HG03097 (cell line): ENCODE data around the gene TPO.
"Not testable (repeated sequence)": the region's sequence is repeated elsewhere in the genome, so short reads cannot be mapped to it uniquely, and the experiment has no call there.

ENCODE experiments used
- ATAC-seq: cut with Tn5 transposase; IDR thresholded peaks from one replicate; pipeline ENCODE4 v1.9.1; 2021; ENCODE audit not compliant: unreplicated experiment, low FRiP score

TPO gene

GRCh38 chr2:1498176-1498575 lies 84.9 kb downstream of the TPO start:
- ATAC-seq = no peak

DNA sequence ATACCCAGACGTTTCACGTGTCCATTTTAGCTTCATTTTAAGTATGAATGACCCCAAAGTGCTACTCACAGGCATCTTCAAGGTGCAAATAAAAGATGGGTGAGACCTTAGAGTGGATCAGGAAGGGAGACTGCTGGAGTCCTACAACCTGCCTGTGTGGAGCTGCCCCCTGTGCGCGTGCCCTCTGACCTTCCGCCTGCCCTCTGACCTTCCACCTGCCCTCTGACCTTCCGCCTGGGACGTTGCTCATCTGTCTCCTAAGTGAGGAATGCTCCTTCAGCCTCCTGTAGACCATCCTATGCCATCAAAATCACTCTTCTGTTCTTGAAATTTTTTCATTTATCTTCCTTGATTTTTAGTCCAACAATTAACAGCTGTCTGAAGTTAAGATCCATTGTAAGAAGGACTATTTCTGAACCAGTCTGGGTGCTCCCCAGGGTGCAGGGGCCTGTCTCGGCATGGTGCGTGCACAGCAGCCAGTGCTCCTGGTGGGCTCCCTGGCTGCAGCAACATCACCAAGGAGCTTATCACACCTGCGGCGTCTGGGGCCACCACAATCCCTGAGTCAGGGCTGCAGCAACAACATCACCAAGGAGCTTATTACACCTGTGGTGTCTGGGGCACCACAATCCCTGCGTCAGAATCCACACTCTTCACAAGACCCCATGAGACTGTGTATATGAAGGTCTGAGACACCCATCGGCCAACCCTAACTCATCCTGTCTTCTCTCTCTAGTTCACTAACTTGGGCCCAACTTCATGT lies 86.0 kb downstream of the TPO start:
- no peak for ATAC-seq

GRCh38 chr2:1501038-1501851 lies 88.0 kb downstream of the TPO start:
- ATAC-seq = no peak

GRCh38 chr2:1501991-1502390 lies 88.7 kb downstream of the TPO start:
- ATAC-seq = no peak

DNA sequence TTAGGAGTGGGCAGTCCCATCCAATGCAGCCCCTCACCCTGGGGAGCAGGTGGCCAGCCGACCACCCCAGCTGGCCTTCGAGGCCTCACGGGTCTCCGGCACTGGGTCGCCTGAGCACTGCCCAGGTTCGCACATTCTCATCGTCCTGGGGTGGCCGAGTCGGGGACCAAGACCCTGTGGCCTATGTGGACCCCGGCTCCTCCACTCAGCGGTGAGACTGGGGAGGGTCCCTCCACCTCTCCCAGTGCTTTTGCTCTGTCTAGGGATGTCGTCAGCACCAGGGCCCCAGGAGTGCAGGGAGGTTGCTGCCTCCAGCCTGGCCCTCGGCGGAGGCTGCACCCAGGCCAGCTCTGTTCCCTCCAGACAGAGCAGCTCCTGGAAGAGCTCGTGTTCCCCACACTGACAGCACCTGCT lies 89.6 kb downstream of the TPO start:
- no peak for ATAC-seq

DNA sequence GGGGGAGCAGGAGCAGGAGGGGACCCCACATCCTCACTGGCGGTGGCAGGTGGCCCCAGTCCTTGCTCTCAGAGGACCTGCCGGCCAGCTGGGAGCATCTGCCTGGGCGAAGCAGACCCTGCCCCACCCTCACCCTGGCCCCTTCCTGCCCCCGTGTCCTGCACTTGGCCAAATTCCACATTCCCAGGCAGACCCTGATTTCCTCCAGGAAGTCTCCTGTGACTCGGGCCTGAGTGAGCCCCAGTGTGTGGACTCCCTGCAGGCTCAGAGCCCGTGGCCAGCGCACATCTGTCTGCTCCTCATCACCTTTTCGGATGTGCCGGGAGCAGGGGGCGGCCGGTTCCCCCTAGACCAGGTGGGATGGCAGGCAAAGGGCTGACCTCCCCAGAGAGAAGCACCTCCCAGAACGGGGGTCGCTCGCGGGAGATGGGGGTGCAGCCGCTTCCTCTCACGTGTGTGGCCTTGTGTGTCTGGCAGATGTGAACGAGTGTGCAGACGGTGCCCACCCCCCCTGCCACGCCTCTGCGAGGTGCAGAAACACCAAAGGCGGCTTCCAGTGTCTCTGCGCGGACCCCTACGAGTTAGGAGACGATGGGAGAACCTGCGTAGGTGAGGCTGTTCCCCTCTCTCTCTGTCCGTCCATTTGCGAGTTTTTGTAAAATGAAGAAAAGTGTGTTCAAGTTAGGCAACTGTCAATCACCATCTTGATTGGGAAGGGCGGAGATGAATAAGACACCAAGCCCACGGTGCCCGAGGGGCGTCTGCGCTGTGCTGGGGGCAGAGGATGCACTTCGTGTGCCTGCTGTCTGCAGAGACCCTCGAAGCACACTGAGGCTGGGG lies 90.4 kb downstream of the TPO start:
- no peak for ATAC-seq

DNA sequence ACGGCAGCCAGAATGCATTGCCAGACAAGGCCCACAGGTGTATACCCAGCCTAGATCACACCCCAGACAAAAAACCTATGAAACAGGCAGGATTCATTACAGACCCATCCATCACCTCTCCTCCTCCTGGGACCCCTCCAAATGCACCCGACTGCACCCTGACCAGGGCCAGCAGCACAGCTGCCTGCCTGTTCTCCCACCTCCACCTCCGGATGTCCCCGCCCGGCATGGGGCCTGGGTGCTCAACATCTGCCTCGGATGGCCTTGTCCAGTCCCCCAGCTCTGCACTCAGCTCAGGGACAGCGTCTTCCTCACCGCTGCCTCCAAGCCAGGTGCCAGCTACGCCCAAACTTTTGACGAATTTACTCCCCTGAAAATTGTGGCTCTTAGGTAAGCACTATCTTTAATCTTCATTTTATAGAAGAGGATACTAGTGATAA lies 91.1 kb downstream of the TPO start:
- no peak for ATAC-seq

- ATAC-seq = no peak
These were observed 91.8 kb downstream of the TPO start for GRCh38 chr2:1505031-1505441.

GRCh38 chr2:1509271-1510065 lies 96.2 kb downstream of the TPO start:
- no peak for ATAC-seq

DNA sequence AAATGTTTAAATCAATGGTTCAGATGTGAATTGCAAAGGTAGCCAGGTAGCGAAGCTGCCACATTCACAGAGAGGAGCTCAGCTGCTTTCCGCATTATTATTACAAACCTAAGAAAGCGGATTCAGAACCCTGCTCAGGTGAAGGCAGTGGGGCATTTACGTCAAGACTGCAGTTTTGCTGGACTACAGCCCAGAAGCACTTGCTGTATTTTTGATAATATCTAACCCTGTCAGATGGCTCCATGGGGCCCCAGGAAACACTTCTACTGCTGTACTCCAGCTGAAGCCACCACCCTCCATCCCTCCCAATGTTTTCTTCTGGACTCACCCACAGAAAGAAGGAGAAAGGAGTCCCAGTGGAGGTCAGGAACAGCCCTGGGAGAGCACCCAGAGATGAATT lies 96.9 kb downstream of the TPO start:
- ATAC-seq = no peak

DNA sequence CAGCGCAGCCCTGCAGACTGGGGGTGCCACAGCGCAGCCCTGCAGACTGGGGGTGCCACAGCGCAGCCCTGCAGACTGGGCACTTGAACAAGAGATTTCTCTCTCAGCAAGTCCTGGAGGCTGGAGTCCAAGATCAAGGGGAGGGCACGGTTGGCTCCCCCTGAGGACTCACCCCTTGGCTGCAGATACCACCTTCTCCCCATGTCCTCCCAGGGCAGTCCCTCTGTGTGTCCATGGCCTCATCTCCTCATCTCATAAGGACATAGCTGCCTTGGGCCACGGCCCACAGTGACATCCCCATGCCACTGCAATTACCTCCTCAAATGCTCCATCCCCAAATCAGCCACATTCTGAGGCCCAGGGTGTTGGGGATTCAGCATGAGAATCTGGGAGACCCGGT lies 98.2 kb downstream of the TPO start:
- no peak for ATAC-seq

- ATAC-seq = no peak
These were observed 99.3 kb downstream of the TPO start for GRCh38 chr2:1512321-1513289.

DNA sequence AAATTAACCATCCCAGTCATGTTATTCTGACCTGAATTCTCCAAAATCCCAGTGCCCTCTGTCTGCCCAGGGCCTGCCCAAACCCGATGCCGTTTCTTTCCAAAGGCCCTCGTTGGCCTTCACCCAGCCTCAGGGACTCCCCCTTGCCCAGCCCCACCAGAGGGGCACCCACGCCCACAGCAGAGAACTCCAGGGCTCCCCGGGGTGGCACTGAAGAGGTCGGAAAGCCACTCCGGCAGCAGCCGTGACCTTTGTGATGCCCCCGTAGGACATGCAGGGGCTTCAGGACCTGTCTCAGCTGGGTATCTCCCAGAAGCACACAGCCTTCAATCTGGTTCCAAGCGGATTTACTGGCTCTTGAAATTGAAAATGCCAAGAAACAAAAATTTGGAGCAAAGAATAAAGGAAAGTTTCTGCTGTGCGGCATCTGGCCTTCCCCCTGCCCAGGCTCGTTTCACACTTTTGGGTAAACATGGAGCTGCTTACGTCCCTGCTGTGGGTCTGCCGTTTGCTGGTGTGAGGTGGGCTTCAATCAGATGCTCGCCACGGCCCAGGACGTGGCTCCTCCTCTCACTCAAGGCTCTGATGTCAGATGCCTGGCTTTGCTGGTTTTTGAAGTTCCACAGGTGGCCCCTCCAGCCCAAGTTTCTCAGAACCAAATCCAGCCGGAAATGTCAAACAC lies 101.3 kb downstream of the TPO start:
- ATAC-seq = no peak

- ATAC-seq = no peak
These were observed 101.8 kb downstream of the TPO start for GRCh38 chr2:1515073-1515430.

DNA sequence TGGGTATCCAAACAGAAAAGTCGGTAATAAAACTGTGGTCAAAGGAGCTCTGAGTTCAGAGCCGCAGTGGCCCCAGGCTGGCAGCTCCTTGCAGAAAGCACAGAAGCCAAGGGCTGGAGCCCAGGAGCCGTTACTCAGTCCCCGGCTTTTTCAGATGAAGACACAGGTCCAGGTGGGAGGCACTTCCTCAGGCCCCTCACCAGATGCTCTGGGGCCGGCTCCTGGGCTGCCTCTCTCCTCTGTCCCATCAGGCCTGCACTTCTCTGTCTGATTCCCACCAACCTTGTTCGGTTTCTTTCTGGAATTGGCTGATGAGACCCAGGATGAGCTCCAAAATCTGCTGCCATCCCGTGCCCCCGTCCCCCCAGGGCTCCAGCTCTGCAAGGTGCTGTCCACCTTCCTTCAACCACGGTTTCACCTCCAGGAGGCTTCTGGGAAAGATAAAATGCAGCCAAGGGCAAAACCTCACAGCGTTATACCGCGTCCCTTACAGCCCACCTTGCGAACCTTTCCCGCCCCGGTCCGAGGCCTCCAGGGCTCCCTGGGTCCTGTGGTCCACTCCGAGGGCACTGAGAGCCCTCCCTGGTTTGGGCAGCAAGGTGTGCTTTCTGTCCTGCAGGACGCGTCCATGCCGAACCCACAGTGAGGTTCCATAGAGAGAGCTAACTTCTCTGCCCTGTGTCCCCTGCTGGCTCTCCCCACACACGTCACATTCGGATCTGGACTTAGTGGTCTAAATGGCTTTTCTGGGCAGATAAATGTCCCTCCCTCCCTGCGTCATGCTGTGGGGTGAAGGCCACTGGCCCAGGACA lies 102.9 kb downstream of the TPO start:
- no peak for ATAC-seq

DNA sequence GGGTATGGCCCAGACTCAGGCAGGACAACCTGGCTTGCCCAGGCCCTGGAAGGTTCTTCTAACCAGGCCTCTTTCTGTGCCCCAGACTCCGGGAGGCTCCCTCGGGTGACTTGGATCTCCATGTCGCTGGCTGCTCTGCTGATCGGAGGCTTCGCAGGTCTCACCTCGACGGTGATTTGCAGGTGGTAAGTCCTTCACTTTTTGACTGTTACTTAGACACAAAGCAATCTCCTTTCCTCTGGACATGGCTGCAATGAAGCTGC lies 103.5 kb downstream of the TPO start:
- ATAC-seq = no peak

GRCh38 chr2:1517291-1517690 lies 104.0 kb downstream of the TPO start:
- ATAC-seq = not testable (repeated sequence)

DNA sequence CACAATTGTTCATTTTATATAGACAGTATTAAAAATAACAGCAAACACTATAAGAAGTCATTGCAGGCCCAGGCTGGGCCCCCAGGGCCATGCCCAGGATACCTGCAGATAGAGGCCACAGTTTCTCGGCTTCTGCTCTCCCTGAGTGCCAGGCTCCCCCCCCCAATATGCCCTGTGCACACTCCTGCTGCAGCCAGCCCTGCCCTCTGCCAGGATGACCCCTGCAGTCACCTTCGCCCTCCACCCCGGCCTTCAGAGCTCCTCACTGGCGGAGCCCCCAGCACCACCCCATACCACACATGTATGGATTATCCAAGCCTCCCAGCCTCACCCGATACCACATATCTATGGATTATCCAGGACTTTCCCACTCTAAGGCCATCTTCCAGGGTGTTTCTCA lies 104.5 kb downstream of the TPO start:
- ATAC-seq = no peak
